Endothelial cell of umbilical vein (primary cell): ENCODE data around the gene DOCK1. TPM values are rescaled to one million over a fixed set of nuclear protein-coding genes. Genes with fewer than 3 reads are reported as not detected.

Experiments used
- BruUV-seq: library from RNA; stranded (reverse); fragments of 400-500 nt; replicated peaks from 2 replicates; lab custom pipeline; 2021; lab: Mats Ljungman, UMichigan
- CTCF ChIA-PET: fragments of 300-600, 350-600 bp; sonication (Branson Sonifier 250); formaldehyde crosslinking; loops from one replicate; lab custom pipeline; 2021; ENCODE audit warnings: antibody characterized with exemption, inconsistent platforms; lab: Charles Lee
- POLR2A ChIA-PET: fragments of 300-600, 350-600 bp; sonication (Branson Sonifier 250); formaldehyde crosslinking; loops from one replicate; lab custom pipeline; 2021; ENCODE audit warnings: antibody characterized with exemption, inconsistent platforms; lab: Charles Lee
- DNase-seq: peaks from one replicate; pipeline ENCODE4 v3.0.0-alpha.2; 2011; ENCODE audit warnings: low read depth, low spot score
- FAIRE-seq: peaks from 2 replicates; lab custom pipeline; 2011; peaks lifted over from hg19 to GRCh38; lab: Jason Lieb, UNC
- H2AFZ ChIP-seq: 2 replicates; pipeline ENCODE4 v1.6.0; 2012; ENCODE audit warnings: low read depth, low read length, control low read depth, inconsistent platforms
- H3K27ac ChIP-seq: 2 replicates; pipeline ENCODE4 v1.5.1; 2011; ENCODE audit warnings: low read depth, mild to moderate bottlenecking, control low read depth, low read length, moderate library complexity; ENCODE audit not compliant: insufficient read depth
- H3K27me3 ChIP-seq, 2 experiments: 2 replicates each; pipeline versions ENCODE4 v1.6.0 to v1.6.1; 2011; ENCODE audit warnings: low read length in 2 of 2, mixed read lengths in 1 of 2; ENCODE audit not compliant: control insufficient read depth in 2 of 2, insufficient read depth in 2 of 2
- H3K36me3 ChIP-seq, 2 experiments: 2 replicates in 1 of 2; 3 replicates in 1 of 2; pipeline ENCODE4 v1.5.1; 2011; ENCODE audit warnings: low read length in 2 of 2, mild to moderate bottlenecking in 1 of 2, moderate library complexity in 1 of 2; ENCODE audit not compliant: control insufficient read depth in 2 of 2, insufficient read depth in 2 of 2; ENCODE audit errors: extremely low read depth in 1 of 2
- H3K4me1 ChIP-seq: 3 replicates; pipeline ENCODE4 v1.5.1; 2011; ENCODE audit warnings: mild to moderate bottlenecking, low read length; ENCODE audit not compliant: control insufficient read depth, insufficient read depth; ENCODE audit errors: extremely low read depth
- H3K4me2 ChIP-seq: 2 replicates; pipeline ENCODE4 v1.6.1; 2011; ENCODE audit warnings: low read length, control low read depth, mixed read lengths; ENCODE audit not compliant: insufficient read depth
- H3K4me3 ChIP-seq, 3 experiments: fragments of 200-600 bp in 1 of 3; sonication (generic), shearing (Covaris generic) in 1 of 3; replicated peaks in 1 of 3; 2 replicates each; pipeline ENCODE4 v1.5.1; 2011 to 2016; ENCODE audit warnings: control low read depth in 3 of 3, low read length in 3 of 3, mild to moderate bottlenecking in 2 of 3, inconsistent platforms in 1 of 3, low read depth in 1 of 3, moderate library complexity in 1 of 3; ENCODE audit not compliant: insufficient read depth in 1 of 3
- H3K79me2 ChIP-seq: 2 replicates; pipeline ENCODE4 v1.6.0; 2012; ENCODE audit warnings: low read length, inconsistent platforms; ENCODE audit not compliant: control insufficient read depth, insufficient read depth
- H3K9ac ChIP-seq: replicated peaks from 2 replicates; pipeline ENCODE3; 2011; ENCODE audit warnings: low read length, control low read depth; ENCODE audit not compliant: insufficient read depth; ENCODE audit errors: extremely low read depth
- H3K9me1 ChIP-seq: replicated peaks from 3 replicates; pipeline ENCODE4 v1.6.0; 2011; ENCODE audit warnings: mild to moderate bottlenecking, low read length; ENCODE audit not compliant: control insufficient read depth, insufficient read depth; ENCODE audit errors: extremely low read depth
- H3K9me3 ChIP-seq: replicated peaks from 2 replicates; pipeline ENCODE4 v1.5.1; 2012; ENCODE audit warnings: low read length, inconsistent platforms; ENCODE audit not compliant: control insufficient read depth, insufficient read depth
- H4K20me1 ChIP-seq: replicated peaks from 2 replicates; pipeline ENCODE3; 2011; ENCODE audit warnings: mild to moderate bottlenecking, low read length; ENCODE audit not compliant: control insufficient read depth, insufficient read depth; ENCODE audit errors: extremely low read depth
- EZH2 ChIP-seq: IDR thresholded peaks from 2 replicates; pipeline ENCODE4 v1.6.1; 2012; ENCODE audit warnings: borderline replicate concordance, low read depth, mild to moderate bottlenecking, moderate library complexity, low read length, inconsistent platforms; ENCODE audit not compliant: severe bottlenecking
- FOS ChIP-seq: IDR thresholded peaks from 2 replicates; pipeline ENCODE4 v1.6.1; 2011; ENCODE audit warnings: mild to moderate bottlenecking, low read length, moderate library complexity, borderline replicate concordance; ENCODE audit not compliant: insufficient read depth
- GATA2 ChIP-seq: IDR thresholded peaks from 2 replicates; pipeline ENCODE4 v1.7.0; 2011; ENCODE audit warnings: low read depth, mild to moderate bottlenecking, moderate library complexity, mixed read lengths, low read length; ENCODE audit not compliant: insufficient read length, insufficient read depth
- JUN ChIP-seq: IDR thresholded peaks from 2 replicates; pipeline ENCODE4 v1.6.1; 2011; ENCODE audit warnings: borderline replicate concordance, low read depth; ENCODE audit not compliant: insufficient read length, insufficient read depth
- MYC ChIP-seq: IDR thresholded peaks from one replicate; pipeline ENCODE4 v1.6.1; 2011; ENCODE audit warnings: mild to moderate bottlenecking, low read depth, low read length
- POLR2A ChIP-seq: IDR thresholded peaks from 2 replicates; pipeline ENCODE4 v1.6.1; 2012; ENCODE audit warnings: low read depth, mild to moderate bottlenecking, control low read depth, low read length
- POLR2AphosphoS5 ChIP-seq: IDR thresholded peaks from 2 replicates; pipeline ENCODE4 v1.6.1; 2012; ENCODE audit warnings: low read depth, mild to moderate bottlenecking, control low read depth, low read length, moderate library complexity; ENCODE audit not compliant: insufficient read depth
- dilution Hi-C: fragments of 300-500 bp; cut with MboI; formaldehyde crosslinking; loops from one replicate; pipeline ENCODE4 v1.15.0; 2019; ENCODE audit warnings: low sequenced_read_pairs; ENCODE audit not compliant: extremely low pct_ligation_motif_present
- intact Hi-C: fragments of 100-400 bp; cut with micrococcal nuclease; formaldehyde crosslinking; loops from one replicate; pipeline ENCODE4 v1.10.0; 2022
- polyA plus RNA-seq, 4 experiments: library from polyadenylated mRNA; depleted of rRNA in 3 of 4; stranded (reverse) in 3 of 4; unstranded in 1 of 4; fragments of >200 nt; gene quantifications; 2 replicates each; pipeline versions ENCODE4 v1.2.1 to v1.2.3, GENCODE V29; 2011 to 2012; ENCODE audit warnings: missing spikeins in 1 of 4
- total RNA-seq: library from RNA; stranded (reverse); gene quantifications from 2 replicates; pipeline ENCODE4 v1.2.3, GENCODE V29; 2021
- TF ChIP-seq, protein P1 (sequence below): IDR thresholded peaks from 2 replicates; pipeline ENCODE4 v1.6.1; 2011; ENCODE audit not compliant: insufficient read depth, insufficient read length
- TF ChIP-seq, protein P2 (sequence below), 2 donors: IDR thresholded peaks; 1 replicate in 1 of 2; 2 replicates in 1 of 2; pipeline ENCODE4 v1.5.1; 2011; ENCODE audit warnings: low read length in 2 of 2, mild to moderate bottlenecking in 2 of 2, moderate library complexity in 2 of 2, control low read depth in 1 of 2, inconsistent platforms in 1 of 2, low read depth in 1 of 2; ENCODE audit not compliant: insufficient read depth in 1 of 2; ENCODE audit errors: extremely low read depth in 1 of 2

The DOCK1 gene
- total and polyA plus RNA-seq, 2 donors (not counting 3 experiments of a cell fraction or from before 2014, with no cell fraction given), result 22.5 to 83.1 TPM

DNA sequence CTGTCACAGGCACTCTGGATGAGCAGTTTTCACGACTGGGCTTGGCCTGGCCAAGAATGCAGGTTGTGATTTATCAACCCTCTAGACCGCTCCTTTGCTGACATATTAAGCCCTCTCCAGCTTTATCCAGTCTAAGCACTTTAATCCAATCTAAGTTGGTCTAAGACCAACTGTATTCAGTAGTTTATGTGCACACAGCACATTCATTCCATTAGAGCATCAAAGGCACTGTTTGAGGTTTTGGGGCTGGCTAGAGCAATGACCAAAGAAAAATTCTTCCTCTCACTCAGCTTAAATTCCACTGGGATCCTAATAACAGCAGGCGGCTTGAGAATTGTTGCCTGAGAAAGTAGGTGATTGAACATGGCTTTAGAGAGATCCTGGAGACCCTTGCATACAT, 467.1 kb downstream of the DOCK1 start:
- Histone ChIP-seq H3K27me3 (no peaks in the 10 kb centered on the region), H3K27ac (no peak overlapping the region), H3K9me1 (no peaks in the 10 kb centered on the region), H3K9ac (no peak overlapping the region), H3K9me3 (no peaks in the 10 kb centered on the region), H3K36me3 (peaks cover 0 to 13% of the 10 kb centered on the region in 2 experiments), H3K4me2 (no peak overlapping the region), H4K20me1 (no peaks in the 10 kb centered on the region), H3K4me1 (no peaks in the 10 kb centered on the region), H3K4me3 (no peak overlapping the region), H2AFZ (no peak overlapping the region), H3K79me2 (no peaks in the 10 kb centered on the region)
- CTCF ChIA-PET, result no interaction called here
- intact Hi-C loops (no loop called here), dilution Hi-C loops (no loop called here)
- POLR2A ChIA-PET, result no interaction called here
- no peak for TF ChIP-seq POLR2AphosphoS5
- FAIRE-seq (no peak), DNase-seq (no peak)
- no TSS peak for BruUV-seq

- Histone ChIP-seq H3K9me1 (no peaks in the 10 kb centered on the region), H3K9me3 (no peaks in the 10 kb centered on the region), H3K27me3 (no peaks in the 10 kb centered on the region), H3K27ac (no peak overlapping the region), H3K4me1 (no peaks in the 10 kb centered on the region), H3K9ac (no peak overlapping the region), H2AFZ (no peak overlapping the region), H4K20me1 (no peaks in the 10 kb centered on the region), H3K79me2 (no peaks in the 10 kb centered on the region), H3K4me3 (no peak overlapping the region), H3K36me3 (peaks cover 0 to 13% of the 10 kb centered on the region in 2 experiments), H3K4me2 (no peak overlapping the region)
- CTCF ChIA-PET, result no interaction called here
- POLR2A ChIA-PET, result no interaction called here
- intact Hi-C loops (no loop called here), dilution Hi-C loops (no loop called here)
- TF ChIP-seq POLR2AphosphoS5, result no peak
- no peak for TF ChIP-seq EZH2
- TF ChIP-seq GATA2, result no peak
- no peak for TF ChIP-seq POLR2A
- no peak for TF ChIP-seq JUN
- no peak for TF ChIP-seq MYC
- TF ChIP-seq FOS, result no peak
- TF ChIP-seq, protein P1, sequence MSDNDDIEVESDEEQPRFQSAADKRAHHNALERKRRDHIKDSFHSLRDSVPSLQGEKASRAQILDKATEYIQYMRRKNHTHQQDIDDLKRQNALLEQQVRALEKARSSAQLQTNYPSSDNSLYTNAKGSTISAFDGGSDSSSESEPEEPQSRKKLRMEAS, result no peak
- TF ChIP-seq, protein P2, sequence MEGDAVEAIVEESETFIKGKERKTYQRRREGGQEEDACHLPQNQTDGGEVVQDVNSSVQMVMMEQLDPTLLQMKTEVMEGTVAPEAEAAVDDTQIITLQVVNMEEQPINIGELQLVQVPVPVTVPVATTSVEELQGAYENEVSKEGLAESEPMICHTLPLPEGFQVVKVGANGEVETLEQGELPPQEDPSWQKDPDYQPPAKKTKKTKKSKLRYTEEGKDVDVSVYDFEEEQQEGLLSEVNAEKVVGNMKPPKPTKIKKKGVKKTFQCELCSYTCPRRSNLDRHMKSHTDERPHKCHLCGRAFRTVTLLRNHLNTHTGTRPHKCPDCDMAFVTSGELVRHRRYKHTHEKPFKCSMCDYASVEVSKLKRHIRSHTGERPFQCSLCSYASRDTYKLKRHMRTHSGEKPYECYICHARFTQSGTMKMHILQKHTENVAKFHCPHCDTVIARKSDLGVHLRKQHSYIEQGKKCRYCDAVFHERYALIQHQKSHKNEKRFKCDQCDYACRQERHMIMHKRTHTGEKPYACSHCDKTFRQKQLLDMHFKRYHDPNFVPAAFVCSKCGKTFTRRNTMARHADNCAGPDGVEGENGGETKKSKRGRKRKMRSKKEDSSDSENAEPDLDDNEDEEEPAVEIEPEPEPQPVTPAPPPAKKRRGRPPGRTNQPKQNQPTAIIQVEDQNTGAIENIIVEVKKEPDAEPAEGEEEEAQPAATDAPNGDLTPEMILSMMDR (IDR thresholded peaks at IDR 0.05; ENCODE audit: extremely low read depth in 1 of 2, insufficient read depth in 1 of 2, low read depth in 1 of 2, low read length in 2 of 2), result no peak
- DNase-seq, result no peak
- FAIRE-seq, result no peak
- no TSS peak for BruUV-seq
Measured at GRCh38 chr10:127374074-127374680, 468.9 kb downstream of the DOCK1 start.
